Lower leg skin (tissue), 4 donors: ENCODE results near the gene HMGN1. TPM values are rescaled to one million over a fixed set of nuclear protein-coding genes. Genes with fewer than 3 reads are reported as not detected.

Source experiments
- DNase-seq, 2 donors: peaks; one replicate each; pipeline ENCODE4 v3.0.0-alpha.2; 2019; ENCODE audit warnings: low spot score in 2 of 2
- H3K4me3 ChIP-seq: fragments of 200-600 bp; sonication (generic); 2 replicates; pipeline ENCODE4 v1.5.1; 2017; ENCODE audit warnings: mild to moderate bottlenecking, low read depth; ENCODE audit not compliant: poor library complexity, severe bottlenecking
- CTCF ChIP-seq, 3 donors: fragments of 450-650 bp; IDR thresholded peaks; one replicate each; pipeline ENCODE4 v1.5.1; 2016; ENCODE audit warnings: antibody characterized with exemption in 3 of 3, mild to moderate bottlenecking in 3 of 3, moderate library complexity in 2 of 3
- POLR2A ChIP-seq, 2 donors: fragments of 450-650 bp; IDR thresholded peaks; one replicate each; pipeline ENCODE4 v1.6.1; 2016 to 2017; ENCODE audit warnings: antibody characterized with exemption in 2 of 2, mild to moderate bottlenecking in 1 of 2, moderate library complexity in 1 of 2
- WGBS, 2 donors: methylation state at CpG; one replicate each; pipeline ENCODE4 v1.1.5; 2018; 5-methylcytosine and 5-hydroxymethylcytosine counted together
- intact Hi-C: fragments of 100-400 bp; cut with DNase I; formaldehyde crosslinking; loops from one replicate; pipeline ENCODE4 v1.15.0; 2023; ENCODE audit warnings: low total_unique reads
- total RNA-seq, 4 donors: library from RNA; depleted of rRNA; stranded (reverse); fragments of >200 nt; gene quantifications; one replicate each; pipeline ENCODE4 v1.1.0, GENCODE V29; 2016

The HMGN1 gene
- total RNA-seq, 4 donors from 2014 or later, result 103 to 126 (median 111) TPM

GRCh38 chr21:39363607-39364555 lies 15.0 kb upstream of the HMGN1 start:
- 82% methylated on average over 6 of the region's 6 CpGs for WGBS, 2 donors
- intact Hi-C loops, result no loop called here

GRCh38 chr21:39362733-39363132 lies 13.8 kb upstream of the HMGN1 start:
- 90 to 93% methylated on average over 3 of the region's 3 CpGs for WGBS, 2 donors
- TF ChIP-seq POLR2A (IDR thresholded peaks at IDR 0.05) (no peak), CTCF (IDR thresholded peaks at IDR 0.05) (no peak)
- intact Hi-C loops, result no loop called here
- DNase-seq, result no peak
- no peak overlapping the region for H3K4me3 ChIP-seq

More at GRCh38 chr21:39363607-39364555, 15.0 kb upstream of the HMGN1 start:
- DNase-seq, result no peak
- no peak for TF ChIP-seq POLR2A (IDR thresholded peaks at IDR 0.05)
- no peak for TF ChIP-seq CTCF (IDR thresholded peaks at IDR 0.05)
- H3K4me3 ChIP-seq, result no peak overlapping the region

- 83% methylated on average over 4 of the region's 4 CpGs for WGBS, 2 donors
- no peak for TF ChIP-seq POLR2A (IDR thresholded peaks at IDR 0.05)
- TF ChIP-seq CTCF (IDR thresholded peaks at IDR 0.05), result no peak
- DNase-seq, result no peak
Measured at GRCh38 chr21:39359382-39359781, 10.5 kb upstream of the HMGN1 start.

GRCh38 chr21:39353295-39353694 lies 4.4 kb upstream of the HMGN1 start:
- no peak for TF ChIP-seq POLR2A (IDR thresholded peaks at IDR 0.05)
- no peak for TF ChIP-seq CTCF (IDR thresholded peaks at IDR 0.05)
- intact Hi-C loops, result no loop called here
- no peak for DNase-seq
- H3K4me3 ChIP-seq, result no peak overlapping the region
- 73 to 75% methylated on average over 3 of the region's 3 CpGs for WGBS, 2 donors

More at GRCh38 chr21:39359382-39359781, 10.5 kb upstream of the HMGN1 start:
- no peak overlapping the region for H3K4me3 ChIP-seq
- intact Hi-C loops, result no loop called here

- H3K4me3 ChIP-seq, result no peak overlapping the region
- peak in 1 of 2 donors; percentile 75 for DNase-seq
- TF ChIP-seq CTCF (IDR thresholded peaks at IDR 0.05) (no peak), POLR2A (IDR thresholded peaks at IDR 0.05) (no peak)
- intact Hi-C loops, result no loop called here
- WGBS, 2 donors, result 71 to 73% methylated on average over 19 of the region's 19 CpGs
Measured at GRCh38 chr21:39350094-39351005, 1.5 kb upstream of the HMGN1 start.
